GM12878 (cell line): ENCODE data around the gene RPL21.

ENCODE experiments used
- ESRRA ChIP-seq: IDR thresholded peaks from 2 replicates; pipeline ENCODE4 v1.6.1; 2012; ENCODE audit warnings: mild to moderate bottlenecking, low read length, improper control_type of control experiment
- NR2C2 ChIP-seq: IDR thresholded peaks from 2 replicates; pipeline ENCODE4 v1.6.1; 2011; ENCODE audit warnings: borderline replicate concordance, low read depth; ENCODE audit not compliant: control insufficient read depth, insufficient read length
- POLR2A ChIP-seq: IDR thresholded peaks from 2 replicates; pipeline ENCODE4 v1.6.1; 2011; ENCODE audit warnings: low read depth, mild to moderate bottlenecking, low read length
- SMARCA5 ChIP-seq: fragments of 450-650 bp; IDR thresholded peaks from 2 replicates; pipeline ENCODE4 v1.6.1; 2017; ENCODE audit warnings: mild to moderate bottlenecking
- ZZZ3 ChIP-seq: IDR thresholded peaks from 2 replicates; pipeline ENCODE4 v1.6.1; 2011; ENCODE audit warnings: low read depth; ENCODE audit not compliant: control insufficient read depth, insufficient read length
- TF ChIP-seq, protein P1 (sequence below), 3 experiments: IDR thresholded peaks in 2 of 3; conservative IDR thresholded peaks in 1 of 3; 2 replicates each; pipeline ENCODE4 v1.5.1; 2011; ENCODE audit warnings: low read depth in 3 of 3, low read length in 3 of 3, mild to moderate bottlenecking in 3 of 3, control low read depth in 2 of 3, moderate library complexity in 2 of 3, inconsistent platforms in 1 of 3, mixed read lengths in 1 of 3; ENCODE audit not compliant: control insufficient read depth in 2 of 3, insufficient read depth in 1 of 3; ENCODE audit errors: extremely low read depth in 1 of 3

DNA sequence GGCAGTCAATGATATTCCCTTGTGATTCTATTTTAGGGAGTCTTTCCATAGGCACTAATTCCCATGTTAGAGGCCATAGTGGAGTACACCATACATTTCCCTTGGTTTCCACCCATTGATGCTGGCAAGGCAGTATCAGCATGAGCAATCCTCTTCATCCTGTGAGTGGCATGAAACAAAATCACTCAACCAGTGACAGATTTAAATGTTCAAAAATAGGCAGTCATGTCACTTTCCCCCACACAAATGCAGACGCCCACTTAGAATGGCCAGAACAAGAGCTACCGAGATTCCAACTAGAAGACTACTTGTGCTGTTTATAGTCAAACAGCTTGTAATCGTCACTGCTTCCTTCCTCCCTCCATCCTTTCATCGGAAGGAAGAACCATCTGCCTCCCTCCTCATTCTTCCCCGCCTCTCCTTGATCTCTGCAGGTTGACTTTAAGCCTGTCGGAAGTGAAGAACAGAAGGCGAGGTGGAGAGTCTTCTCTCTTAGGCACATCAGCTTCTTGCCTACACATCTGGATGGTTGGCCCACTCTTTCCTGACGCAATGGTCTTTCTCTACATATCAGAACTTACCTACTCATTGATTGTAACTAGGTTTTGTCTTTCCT lies 41.8 kb downstream of the RPL21 start:
- TF ChIP-seq, protein P1, sequence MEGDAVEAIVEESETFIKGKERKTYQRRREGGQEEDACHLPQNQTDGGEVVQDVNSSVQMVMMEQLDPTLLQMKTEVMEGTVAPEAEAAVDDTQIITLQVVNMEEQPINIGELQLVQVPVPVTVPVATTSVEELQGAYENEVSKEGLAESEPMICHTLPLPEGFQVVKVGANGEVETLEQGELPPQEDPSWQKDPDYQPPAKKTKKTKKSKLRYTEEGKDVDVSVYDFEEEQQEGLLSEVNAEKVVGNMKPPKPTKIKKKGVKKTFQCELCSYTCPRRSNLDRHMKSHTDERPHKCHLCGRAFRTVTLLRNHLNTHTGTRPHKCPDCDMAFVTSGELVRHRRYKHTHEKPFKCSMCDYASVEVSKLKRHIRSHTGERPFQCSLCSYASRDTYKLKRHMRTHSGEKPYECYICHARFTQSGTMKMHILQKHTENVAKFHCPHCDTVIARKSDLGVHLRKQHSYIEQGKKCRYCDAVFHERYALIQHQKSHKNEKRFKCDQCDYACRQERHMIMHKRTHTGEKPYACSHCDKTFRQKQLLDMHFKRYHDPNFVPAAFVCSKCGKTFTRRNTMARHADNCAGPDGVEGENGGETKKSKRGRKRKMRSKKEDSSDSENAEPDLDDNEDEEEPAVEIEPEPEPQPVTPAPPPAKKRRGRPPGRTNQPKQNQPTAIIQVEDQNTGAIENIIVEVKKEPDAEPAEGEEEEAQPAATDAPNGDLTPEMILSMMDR (IDR thresholded peaks at IDR 0.05 in 2 of 3, conservative IDR thresholded peaks at IDR 0.05 in 1 of 3; ENCODE audit: control insufficient read depth in 2 of 3, extremely low read depth in 1 of 3, insufficient read depth in 1 of 3, low read depth in 3 of 3, low read length in 3 of 3) = no peak
- no peak for TF ChIP-seq ZZZ3
- TF ChIP-seq POLR2A = no peak
- no peak for TF ChIP-seq SMARCA5
- TF ChIP-seq NR2C2 = no peak
- TF ChIP-seq ESRRA = no peak
